ENCODE results near the gene FHIT. TPM values are rescaled to one million over a fixed set of nuclear protein-coding genes. Genes with fewer than 3 reads are reported as not detected.

The FHIT gene
- total and polyA plus RNA-seq, 2 experiments from 2014 or later: 0.22 to 0.90 TPM

- TF ChIP-seq EZH2 (IDR thresholded peaks at IDR 0.05; ENCODE audit: insufficient read depth, poor library complexity, severe bottlenecking) (no peak), EZH2phosphoT487 (IDR thresholded peaks at IDR 0.05; ENCODE audit: insufficient read depth, low read depth) (no peak)
- Histone ChIP-seq H3K9ac (no peak overlapping the region), H3K79me2 (ENCODE audit: insufficient read depth) (no peaks in the 10 kb centered on the region), H3K4me3 (no peak overlapping the region), H3K27me3 (replicated peaks; ENCODE audit: insufficient read depth) (no peaks in the 10 kb centered on the region), H3F3A (ENCODE audit: insufficient read depth) (no peaks in the 10 kb centered on the region), H3K4me2 (ENCODE audit: unreplicated experiment) (no peak overlapping the region), H2AFZ (no peak overlapping the region), H3K9me3 (ENCODE audit: low read depth) (no peaks in the 10 kb centered on the region), H3K9me2 (ENCODE audit: insufficient read depth) (no peaks in the 10 kb centered on the region), H3K4me1 (ENCODE audit: insufficient read depth) (no peaks in the 10 kb centered on the region), H3K27ac (no peak overlapping the region), H4K20me1 (ENCODE audit: insufficient read depth) (no peaks in the 10 kb centered on the region), H3K36me3 (ENCODE audit: low read depth) (no peaks in the 10 kb centered on the region)
- in situ Hi-C loops (cut with MboI): no loop called here
- DNase-seq: no peak
Observed at GRCh38 chr3:61157414-61157813, 93.8 kb downstream of the FHIT start.

DNA sequence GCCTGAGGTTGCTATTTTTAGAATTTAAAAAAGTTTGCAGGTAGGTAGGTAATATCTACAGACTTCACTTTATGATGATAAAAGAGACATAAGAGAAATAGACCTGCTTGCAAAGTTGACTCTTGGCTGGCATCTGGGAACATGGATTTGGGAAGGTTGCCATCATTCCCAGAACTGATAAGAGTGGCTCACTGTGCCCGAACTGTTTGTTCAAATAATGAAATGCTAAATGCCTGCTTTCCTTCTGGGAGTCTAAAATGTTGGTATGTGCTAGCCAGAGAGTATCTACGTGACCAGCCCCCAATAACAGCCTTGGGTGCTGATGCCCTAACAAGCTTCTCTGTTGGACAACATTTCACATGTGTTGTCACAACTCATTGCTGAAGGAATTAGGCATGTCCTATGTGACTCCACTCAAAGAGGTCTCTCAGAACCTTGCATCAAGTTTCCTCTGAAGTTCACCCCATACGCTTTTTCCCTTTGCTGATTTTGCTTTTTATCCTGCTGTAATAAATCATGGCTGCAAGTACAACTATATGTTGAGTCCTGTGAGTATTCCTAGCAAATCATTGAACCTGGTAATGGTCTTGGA, 95.5 kb downstream of the FHIT start:
- Histone ChIP-seq H3K4me3 (no peak overlapping the region), H3K9me2 (ENCODE audit: insufficient read depth) (no peaks in the 10 kb centered on the region), H3K4me2 (ENCODE audit: unreplicated experiment) (no peak overlapping the region), H3K27me3 (replicated peaks; ENCODE audit: insufficient read depth) (no peaks in the 10 kb centered on the region), H3K9ac (no peak overlapping the region), H3K79me2 (ENCODE audit: insufficient read depth) (no peaks in the 10 kb centered on the region), H3K4me1 (ENCODE audit: insufficient read depth) (no peaks in the 10 kb centered on the region), H2AFZ (no peak overlapping the region), H3K36me3 (ENCODE audit: low read depth) (no peaks in the 10 kb centered on the region), H3F3A (ENCODE audit: insufficient read depth) (no peaks in the 10 kb centered on the region), H3K9me3 (ENCODE audit: low read depth) (no peaks in the 10 kb centered on the region), H3K27ac (no peak overlapping the region), H4K20me1 (ENCODE audit: insufficient read depth) (no peaks in the 10 kb centered on the region)
- no peak for DNase-seq
- 47 to 55% methylated on average over 3 of the region's 3 CpGs for WGBS, 2 experiments (ENCODE audit: low coverage in 1 of 2, low lambda C conversion rate in 2 of 2, missing lambda C conversion rate in 2 of 2)
- TF ChIP-seq EZH2phosphoT487 (IDR thresholded peaks at IDR 0.05; ENCODE audit: insufficient read depth, low read depth): no peak
- TF ChIP-seq EZH2 (IDR thresholded peaks at IDR 0.05; ENCODE audit: insufficient read depth, poor library complexity, severe bottlenecking): no peak
- in situ Hi-C loops (cut with MboI): no loop called here

GRCh38 chr3:61154457-61155198, 96.6 kb downstream of the FHIT start:
- Histone ChIP-seq H3K27me3 (replicated peaks; ENCODE audit: insufficient read depth) (no peaks in the 10 kb centered on the region), H3K4me2 (ENCODE audit: unreplicated experiment) (no peak overlapping the region), H3K9me2 (ENCODE audit: insufficient read depth) (no peaks in the 10 kb centered on the region), H3K9ac (no peak overlapping the region), H3K4me3 (no peak overlapping the region), H3F3A (ENCODE audit: insufficient read depth) (no peaks in the 10 kb centered on the region), H3K27ac (no peak overlapping the region), H3K36me3 (ENCODE audit: low read depth) (no peaks in the 10 kb centered on the region), H3K4me1 (ENCODE audit: insufficient read depth) (no peaks in the 10 kb centered on the region), H3K79me2 (ENCODE audit: insufficient read depth) (no peaks in the 10 kb centered on the region), H3K9me3 (ENCODE audit: low read depth) (no peaks in the 10 kb centered on the region), H2AFZ (no peak overlapping the region), H4K20me1 (ENCODE audit: insufficient read depth) (no peaks in the 10 kb centered on the region)
- 60 to 72% methylated on average over 7 of the region's 7 CpGs for WGBS, 2 experiments (ENCODE audit: low coverage in 1 of 2, low lambda C conversion rate in 2 of 2, missing lambda C conversion rate in 2 of 2)
- in situ Hi-C loops (cut with MboI): no loop called here
- TF ChIP-seq EZH2phosphoT487 (IDR thresholded peaks at IDR 0.05; ENCODE audit: insufficient read depth, low read depth) (no peak), EZH2 (IDR thresholded peaks at IDR 0.05; ENCODE audit: insufficient read depth, poor library complexity, severe bottlenecking) (no peak)
- no peak for DNase-seq

DNA sequence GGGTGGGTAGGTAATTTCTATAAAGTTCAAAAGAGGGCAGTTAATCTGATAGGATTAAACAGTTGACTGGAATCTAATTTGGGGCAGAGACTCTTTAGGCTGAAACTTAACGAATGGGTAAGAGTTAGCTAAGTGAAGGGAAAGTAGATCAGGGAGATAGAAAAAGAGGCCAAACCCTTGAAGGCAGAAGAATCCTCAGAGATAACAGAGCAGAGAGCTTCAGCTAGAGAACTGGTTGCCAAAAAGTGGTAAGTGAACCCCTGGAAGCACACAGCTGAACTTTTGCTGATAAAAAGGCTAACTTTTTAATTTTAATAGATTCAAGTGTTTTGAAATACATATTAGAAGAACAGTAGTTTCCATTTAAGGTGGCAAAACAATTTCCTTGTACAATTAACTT, 99.2 kb downstream of the FHIT start:
- TF ChIP-seq EZH2phosphoT487 (IDR thresholded peaks at IDR 0.05; ENCODE audit: insufficient read depth, low read depth) (no peak), EZH2 (IDR thresholded peaks at IDR 0.05; ENCODE audit: insufficient read depth, poor library complexity, severe bottlenecking) (no peak)
- Histone ChIP-seq H3K9ac (no peak overlapping the region), H4K20me1 (ENCODE audit: insufficient read depth) (no peaks in the 10 kb centered on the region), H3K9me2 (ENCODE audit: insufficient read depth) (no peaks in the 10 kb centered on the region), H3K79me2 (ENCODE audit: insufficient read depth) (no peaks in the 10 kb centered on the region), H3K4me3 (no peak overlapping the region), H2AFZ (no peak overlapping the region), H3K4me2 (ENCODE audit: unreplicated experiment) (no peak overlapping the region), H3K4me1 (ENCODE audit: insufficient read depth) (no peaks in the 10 kb centered on the region), H3K27ac (no peak overlapping the region), H3K27me3 (replicated peaks; ENCODE audit: insufficient read depth) (no peaks in the 10 kb centered on the region), H3F3A (ENCODE audit: insufficient read depth) (no peaks in the 10 kb centered on the region), H3K36me3 (ENCODE audit: low read depth) (no peaks in the 10 kb centered on the region), H3K9me3 (ENCODE audit: low read depth) (no peaks in the 10 kb centered on the region)
- no peak for DNase-seq
- in situ Hi-C loops (cut with MboI): no loop called here
- 55 to 62% methylated on average over 1 of the region's 1 CpG for WGBS, 2 experiments (ENCODE audit: low coverage in 1 of 2, low lambda C conversion rate in 2 of 2, missing lambda C conversion rate in 2 of 2)

Data from GM23248 (cell line).